EH (cell line): Measurements from ENCODE around the gene DPYSL5.
"Not testable (repeated sequence)": the region's sequence is repeated elsewhere in the genome, so short reads cannot be mapped to it uniquely, and the experiment has no call there.

ENCODE experiments used
- DNase-seq: peaks from one replicate; pipeline ENCODE4 v3.0.0-alpha.2; 2015; ENCODE audit warnings: low read depth

DPYSL5 gene

GRCh38 chr2:26875808-26876207 lies 27.9 kb downstream of the DPYSL5 start:
- no peak for DNase-seq

DNA sequence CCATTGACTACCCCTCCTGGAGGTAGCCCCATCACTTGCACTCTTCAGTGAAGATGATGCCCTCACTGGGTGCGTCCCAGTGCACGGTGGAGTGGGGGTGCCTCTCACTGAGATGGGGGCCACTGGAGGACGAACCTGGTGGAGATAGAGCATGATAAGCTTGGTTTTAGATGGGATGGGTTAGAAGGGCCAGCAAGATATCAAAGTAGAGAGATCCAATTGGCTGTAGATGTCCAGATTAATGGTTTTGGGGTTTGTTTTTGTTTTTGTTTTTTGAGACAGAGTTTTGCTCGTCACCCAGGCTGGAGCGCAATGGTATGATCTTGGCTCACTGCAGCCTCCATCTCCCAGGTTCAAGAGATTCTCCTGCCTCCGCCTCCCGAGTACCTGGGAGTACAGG lies 28.3 kb downstream of the DPYSL5 start:
- no peak for DNase-seq

GRCh38 chr2:26877276-26877675 lies 29.3 kb downstream of the DPYSL5 start:
- no peak for DNase-seq

DNA sequence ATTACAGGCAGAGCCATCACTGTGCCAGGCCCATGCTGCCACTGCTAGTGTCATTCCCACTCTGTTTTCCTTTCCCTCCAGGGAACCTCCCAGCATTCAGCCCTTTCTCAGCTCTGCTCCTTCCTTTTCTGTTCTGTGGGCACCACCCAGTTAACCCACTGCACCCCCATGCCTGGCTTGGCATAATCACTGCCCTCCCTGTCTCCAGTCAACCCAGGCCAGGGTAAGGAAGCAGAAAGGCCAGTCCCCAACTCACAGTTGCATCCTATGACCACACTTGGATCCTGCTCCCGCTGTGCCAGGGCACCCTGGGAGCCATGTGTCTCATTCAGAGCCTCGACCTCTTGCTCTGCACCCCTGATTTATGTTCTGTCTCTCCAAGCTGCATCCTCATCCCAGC lies 32.2 kb downstream of the DPYSL5 start:
- DNase-seq, result no peak

DNA sequence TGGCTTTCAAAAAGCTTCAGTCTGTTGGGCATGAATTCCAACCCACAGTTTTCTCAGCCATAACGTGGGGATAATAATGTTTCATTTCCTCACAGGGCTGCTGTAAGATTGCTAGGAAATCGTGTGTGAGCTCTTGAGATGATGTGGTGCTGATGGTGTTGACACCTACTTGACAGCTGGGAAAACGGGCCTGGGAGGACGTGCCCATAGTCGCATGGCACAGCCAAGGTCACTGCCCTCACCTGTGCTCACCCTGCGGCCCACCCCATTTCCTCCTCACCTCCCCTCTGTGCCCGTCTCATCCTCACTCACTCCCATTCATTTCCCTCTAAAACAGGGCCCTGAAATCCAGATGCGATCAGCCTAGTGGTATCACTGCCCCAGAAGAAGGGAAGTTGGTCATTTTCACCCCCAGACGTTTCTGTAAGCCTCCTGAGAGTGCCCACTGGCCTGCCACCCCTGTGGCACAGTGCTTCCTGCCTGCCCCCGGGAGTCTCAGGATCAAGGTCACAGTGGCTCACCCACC lies 33.0 kb downstream of the DPYSL5 start:
- no peak for DNase-seq

DNA sequence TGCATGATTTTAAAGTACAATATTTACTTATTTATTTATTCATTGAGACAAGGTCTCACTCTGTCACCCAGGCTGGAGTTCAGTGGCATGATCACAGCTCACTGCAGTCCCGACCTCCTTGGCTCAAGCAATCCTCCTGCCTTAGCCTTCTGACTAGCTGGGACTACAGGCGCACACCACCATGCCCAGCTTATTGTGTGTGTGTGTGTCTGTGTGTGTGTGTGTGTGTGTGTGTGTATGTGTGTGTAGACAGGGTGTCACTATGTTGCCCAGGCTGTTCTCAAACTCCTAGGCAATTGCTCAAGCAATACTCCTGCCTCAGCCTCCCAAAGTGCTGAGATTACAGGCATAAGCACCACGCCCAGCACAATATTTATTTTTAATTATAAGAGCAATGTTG lies 34.3 kb downstream of the DPYSL5 start:
- not testable (repeated sequence) for DNase-seq

DNA sequence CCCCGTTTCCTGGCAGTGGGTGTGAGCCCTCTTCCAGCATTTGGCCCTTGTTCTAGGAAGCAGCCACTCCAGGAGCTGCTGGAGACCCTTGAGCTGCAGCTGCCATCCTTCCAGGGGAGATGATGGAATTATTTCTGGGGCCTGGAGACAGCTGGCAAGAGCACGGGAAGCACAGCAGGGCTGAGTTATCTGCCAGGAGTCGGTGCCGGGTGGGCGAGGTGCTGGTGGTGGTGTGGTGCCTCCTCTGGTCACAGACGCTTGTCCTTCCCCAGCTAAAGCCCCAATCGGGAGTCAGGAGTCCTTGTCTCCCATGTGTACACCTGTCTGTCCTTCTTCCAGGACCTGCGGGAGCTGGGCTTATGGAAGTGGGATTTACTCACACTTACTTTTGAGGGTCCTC lies 36.0 kb downstream of the DPYSL5 start:
- no peak for DNase-seq

DNA sequence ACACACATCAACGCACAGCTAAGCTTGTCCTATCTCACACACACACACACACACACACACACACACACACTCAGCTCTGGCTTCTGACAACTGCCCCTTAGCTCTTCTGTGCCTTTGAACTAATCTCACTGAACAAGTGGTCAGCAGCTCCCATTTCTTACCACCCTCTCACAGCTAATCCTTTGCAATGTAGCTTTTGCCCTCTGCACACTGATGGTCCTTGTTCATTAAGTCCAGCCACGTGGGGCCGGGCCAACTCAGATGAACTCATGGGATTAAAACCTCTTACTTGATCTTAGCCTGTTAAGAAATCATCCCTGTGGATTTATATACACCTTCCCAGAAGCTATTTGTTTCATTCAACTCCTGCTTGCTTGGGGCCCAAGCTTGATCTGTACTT lies 36.6 kb downstream of the DPYSL5 start:
- DNase-seq, result no peak

DNA sequence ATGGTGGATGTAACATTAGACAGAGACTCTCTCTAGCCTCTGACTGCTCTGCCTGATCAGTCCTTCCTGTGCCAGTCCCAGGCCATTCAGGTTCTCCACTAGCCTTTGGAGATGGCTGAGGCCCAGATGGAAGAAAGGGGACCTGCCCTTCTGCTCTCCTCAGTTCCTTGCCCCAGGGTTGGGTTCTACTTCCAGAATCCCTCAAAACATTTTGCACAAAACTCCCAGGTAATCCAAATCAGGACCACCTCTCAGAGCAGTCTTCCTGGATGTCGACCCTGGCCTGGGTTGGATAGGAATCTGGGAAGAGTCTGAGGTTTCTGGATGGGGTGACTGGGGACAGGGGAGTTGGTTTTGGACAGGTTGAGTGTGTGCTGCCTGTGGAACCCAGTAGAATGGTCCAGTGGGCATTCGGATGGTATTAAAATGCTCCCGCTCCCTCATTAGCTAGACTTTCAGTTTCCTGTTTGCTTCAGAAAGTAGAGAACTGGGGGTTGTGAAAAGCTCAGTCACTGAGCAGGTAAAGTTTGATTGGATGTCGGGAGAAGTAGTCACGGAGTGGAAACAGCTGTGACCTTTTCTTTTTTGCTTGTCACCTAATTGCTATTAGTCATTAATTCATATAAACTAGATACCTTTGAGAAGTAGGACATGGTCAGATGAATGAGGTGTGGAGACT lies 37.9 kb downstream of the DPYSL5 start:
- DNase-seq, result no peak

- DNase-seq, result no peak
These were observed 38.8 kb downstream of the DPYSL5 start for GRCh38 chr2:26886736-26887135.

GRCh38 chr2:26887151-26887550 lies 39.2 kb downstream of the DPYSL5 start:
- no peak for DNase-seq

GRCh38 chr2:26889796-26890195 lies 41.9 kb downstream of the DPYSL5 start:
- no peak for DNase-seq

DNA sequence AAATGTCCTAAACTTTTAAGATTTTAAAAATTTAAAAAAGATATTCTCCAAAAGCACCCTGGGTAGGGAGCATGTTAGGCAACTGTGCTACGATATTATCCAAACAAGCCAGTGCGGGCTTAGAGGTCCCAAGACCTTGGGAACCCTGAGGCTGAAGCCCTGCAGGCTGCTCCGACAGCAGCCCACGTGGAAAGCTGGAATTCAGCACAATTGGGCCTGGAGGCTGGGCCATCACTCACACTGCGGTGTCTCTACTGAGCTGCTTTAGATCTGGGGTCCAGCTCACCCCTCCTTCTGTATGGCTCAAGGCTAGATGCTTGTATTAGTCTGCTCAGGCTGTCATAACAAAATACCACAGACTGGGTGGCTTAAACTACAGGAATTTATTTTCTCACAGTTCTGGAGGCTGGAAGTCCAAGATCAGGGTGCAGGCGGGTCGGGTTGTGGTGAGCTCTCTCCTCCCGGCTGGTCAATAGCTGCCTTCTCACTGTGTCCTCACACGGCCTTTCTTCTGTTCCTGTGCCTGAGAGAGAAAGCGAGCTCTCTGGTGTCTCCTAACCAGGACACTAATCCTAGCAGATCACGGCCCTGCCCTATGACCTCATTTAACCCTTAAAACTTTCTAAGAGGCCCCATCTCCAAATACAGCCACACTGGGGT lies 42.5 kb downstream of the DPYSL5 start:
- DNase-seq, result no peak

GRCh38 chr2:26892133-26892532 lies 44.2 kb downstream of the DPYSL5 start:
- no peak for DNase-seq

- no peak for DNase-seq
These were observed 45.1 kb downstream of the DPYSL5 start for GRCh38 chr2:26892922-26893524.

DNA sequence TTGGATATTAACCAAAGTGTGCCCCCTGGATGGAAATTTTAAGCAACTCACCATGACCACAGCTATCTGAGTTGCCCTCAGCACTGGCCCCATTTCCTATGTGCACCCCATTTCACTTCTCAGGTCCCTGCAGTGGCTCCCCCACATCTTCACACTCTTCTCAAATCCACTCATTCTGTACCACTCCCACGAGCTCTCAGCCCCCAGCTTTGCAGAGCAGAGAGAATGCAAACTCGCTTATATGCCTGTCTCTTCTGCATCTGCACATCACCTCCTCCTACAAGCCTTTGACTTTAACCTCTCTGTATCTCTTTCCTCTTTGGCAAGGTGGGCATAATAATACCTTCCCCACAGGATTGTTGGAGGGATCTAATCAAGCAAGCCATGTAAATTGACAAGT lies 46.2 kb downstream of the DPYSL5 start:
- no peak for DNase-seq

GRCh38 chr2:26897807-26898479 lies 50.0 kb downstream of the DPYSL5 start:
- no peak for DNase-seq

GRCh38 chr2:26898480-26899078 lies 50.6 kb downstream of the DPYSL5 start:
- DNase-seq, result no peak

- no peak for DNase-seq
These were observed 51.7 kb downstream of the DPYSL5 start for GRCh38 chr2:26899500-26900164.

DNA sequence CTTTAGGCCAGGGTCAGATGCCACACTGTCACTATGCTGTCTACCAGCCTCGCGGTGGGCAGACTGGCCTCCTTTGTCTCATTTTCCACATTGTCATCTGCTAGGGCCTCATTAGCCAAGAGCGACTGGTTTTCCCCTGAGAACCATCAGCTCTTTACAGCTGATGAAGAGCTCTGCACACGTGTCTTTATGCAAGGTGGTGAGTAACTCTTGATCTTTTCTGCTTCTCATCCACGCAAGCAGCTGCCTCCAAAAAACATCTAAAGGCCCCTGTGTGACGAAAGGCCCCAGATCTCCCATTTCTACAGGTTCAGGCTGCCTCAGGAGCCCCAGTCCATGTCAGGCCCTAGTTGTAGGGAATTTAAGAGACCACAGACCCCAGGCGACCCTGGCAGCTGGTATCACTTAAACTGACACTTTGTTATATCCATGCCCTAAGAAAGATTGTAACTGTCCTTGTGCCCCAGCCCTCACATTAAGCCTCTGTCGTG lies 52.9 kb downstream of the DPYSL5 start:
- no peak for DNase-seq

- no peak for DNase-seq
These were observed 53.6 kb downstream of the DPYSL5 start for GRCh38 chr2:26901326-26902183.
